ENCODE results near the gene ATP12A.

ATP12A gene

GRCh38 chr13:24680258-24680920 lies at the start of gene ATP12A:
Gene ATP12A (plus strand): TSS chr13:24680408. CDS start chr13:24680744, 336 bp downstream.
- peak within 1 kb of the TSS; percentile 35 for H3K4me3 ChIP-seq (ENCODE audit: low read depth, low read length)
- DNase-seq (ENCODE audit: low read depth): no peak
- TF ChIP-seq, protein P1, sequence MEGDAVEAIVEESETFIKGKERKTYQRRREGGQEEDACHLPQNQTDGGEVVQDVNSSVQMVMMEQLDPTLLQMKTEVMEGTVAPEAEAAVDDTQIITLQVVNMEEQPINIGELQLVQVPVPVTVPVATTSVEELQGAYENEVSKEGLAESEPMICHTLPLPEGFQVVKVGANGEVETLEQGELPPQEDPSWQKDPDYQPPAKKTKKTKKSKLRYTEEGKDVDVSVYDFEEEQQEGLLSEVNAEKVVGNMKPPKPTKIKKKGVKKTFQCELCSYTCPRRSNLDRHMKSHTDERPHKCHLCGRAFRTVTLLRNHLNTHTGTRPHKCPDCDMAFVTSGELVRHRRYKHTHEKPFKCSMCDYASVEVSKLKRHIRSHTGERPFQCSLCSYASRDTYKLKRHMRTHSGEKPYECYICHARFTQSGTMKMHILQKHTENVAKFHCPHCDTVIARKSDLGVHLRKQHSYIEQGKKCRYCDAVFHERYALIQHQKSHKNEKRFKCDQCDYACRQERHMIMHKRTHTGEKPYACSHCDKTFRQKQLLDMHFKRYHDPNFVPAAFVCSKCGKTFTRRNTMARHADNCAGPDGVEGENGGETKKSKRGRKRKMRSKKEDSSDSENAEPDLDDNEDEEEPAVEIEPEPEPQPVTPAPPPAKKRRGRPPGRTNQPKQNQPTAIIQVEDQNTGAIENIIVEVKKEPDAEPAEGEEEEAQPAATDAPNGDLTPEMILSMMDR (IDR thresholded peaks at IDR 0.05; ENCODE audit: low read depth, low read length, missing control alignments): no peak

DNA sequence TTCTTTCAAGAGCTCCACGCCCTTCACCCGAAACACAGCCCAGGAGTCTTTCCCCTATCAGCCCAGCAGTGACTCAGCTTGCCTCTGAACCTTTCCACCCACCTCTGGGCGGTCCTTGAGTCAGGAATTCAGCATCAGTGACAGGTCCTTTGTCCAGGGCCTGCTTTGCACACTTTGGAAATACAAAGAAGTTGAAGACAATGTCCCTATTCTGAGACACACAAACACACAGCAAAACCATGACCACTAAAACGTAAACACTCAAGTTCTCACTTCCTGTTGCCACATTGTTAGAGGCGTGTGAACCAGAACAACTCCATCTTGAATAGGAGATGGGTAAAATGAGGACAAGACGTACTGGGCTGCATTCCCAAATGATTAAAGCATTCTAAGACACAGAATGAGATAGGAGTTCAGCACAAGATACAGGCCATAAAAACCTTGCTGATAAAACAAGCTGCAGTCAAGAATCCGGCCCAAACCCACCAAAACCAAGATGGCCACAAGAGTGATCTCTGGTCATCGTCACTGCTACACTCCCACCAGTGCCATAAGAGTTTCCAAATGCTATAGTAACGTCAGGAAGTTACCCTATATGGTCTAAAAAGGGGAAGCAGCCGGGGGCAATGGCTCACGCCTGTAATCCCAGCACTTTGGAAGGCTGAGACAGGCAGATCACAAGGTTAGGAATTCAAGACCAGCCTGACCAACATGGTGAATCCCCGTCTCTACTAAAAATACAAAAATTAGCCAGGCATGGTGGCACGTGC lies 49.2 kb upstream of the ATP12A start:
- H3K4me3 ChIP-seq (ENCODE audit: low read depth, low read length): no peak overlapping the region
- DNase-seq (ENCODE audit: low read depth): no peak
- TF ChIP-seq, protein P1 (IDR thresholded peaks at IDR 0.05; ENCODE audit: low read depth, low read length, missing control alignments): no peak

DNA sequence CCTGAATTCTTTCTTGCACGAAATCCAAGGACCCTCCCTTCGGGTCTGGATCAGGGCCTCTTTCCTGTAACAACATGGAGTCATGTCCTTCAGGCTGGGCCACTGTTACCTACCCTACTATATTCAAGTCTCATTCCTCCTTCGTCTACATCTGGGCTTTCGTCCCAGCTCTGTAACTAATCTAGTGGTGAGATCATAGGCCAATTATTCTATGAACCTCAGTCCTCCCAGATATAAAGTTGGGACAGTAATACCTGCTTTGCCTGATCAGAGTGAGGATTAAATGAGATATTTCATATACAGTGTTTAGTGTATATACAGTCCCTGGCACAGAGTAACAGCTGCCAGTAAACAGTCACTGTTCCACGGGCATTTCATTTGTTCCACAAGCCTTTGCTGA lies 48.3 kb upstream of the ATP12A start:
- TF ChIP-seq, protein P1 (IDR thresholded peaks at IDR 0.05; ENCODE audit: low read depth, low read length, missing control alignments): no peak
- no peak for DNase-seq (ENCODE audit: low read depth)
- H3K4me3 ChIP-seq (ENCODE audit: low read depth, low read length): no peak overlapping the region

DNA sequence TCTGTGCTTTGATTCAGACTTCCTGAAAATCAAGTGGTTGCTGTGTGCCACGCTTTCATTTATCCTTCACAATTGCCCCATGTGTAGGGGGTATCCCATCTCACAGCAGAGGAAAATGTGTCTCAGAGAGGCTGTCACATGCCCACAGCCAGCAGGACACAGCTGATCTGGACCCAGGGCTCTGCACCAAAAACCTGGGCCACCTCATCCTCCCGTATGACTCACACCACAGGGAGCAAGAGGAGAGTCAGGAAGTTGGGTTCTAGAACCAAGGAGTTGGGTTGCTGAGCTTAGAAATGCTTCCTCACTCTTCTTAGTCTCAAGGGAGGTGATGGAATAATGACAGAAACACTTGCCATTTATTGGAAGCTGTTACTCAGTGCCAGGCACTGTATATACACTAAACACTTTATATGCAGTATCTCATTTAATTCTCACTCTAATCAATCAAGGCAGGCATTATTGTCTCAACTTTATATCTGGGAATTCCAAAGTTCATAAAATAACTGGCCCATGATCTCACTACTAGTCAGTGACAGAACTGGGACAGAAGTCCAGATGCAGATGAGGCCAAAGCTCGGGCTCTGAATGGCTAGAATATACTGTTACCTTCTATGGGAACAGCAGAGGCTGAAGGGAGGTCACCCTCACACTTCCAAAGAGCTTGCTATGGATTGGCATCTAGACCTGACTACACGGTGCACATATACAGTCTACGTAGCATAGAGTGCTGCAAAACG lies 47.7 kb upstream of the ATP12A start:
- TF ChIP-seq, protein P1 (IDR thresholded peaks at IDR 0.05; ENCODE audit: low read depth, low read length, missing control alignments): no peak
- no peak overlapping the region for H3K4me3 ChIP-seq (ENCODE audit: low read depth, low read length)
- DNase-seq (ENCODE audit: low read depth): no peak

- H3K4me3 ChIP-seq (ENCODE audit: low read depth, low read length): no peak overlapping the region
- DNase-seq (ENCODE audit: low read depth): no peak
- TF ChIP-seq, protein P1 (IDR thresholded peaks at IDR 0.05; ENCODE audit: low read depth, low read length, missing control alignments): no peak
Observed at GRCh38 chr13:24636776-24637175, 43.4 kb upstream of the ATP12A start.

- no peak for DNase-seq (ENCODE audit: low read depth)
- no peak overlapping the region for H3K4me3 ChIP-seq (ENCODE audit: low read depth, low read length)
- TF ChIP-seq, protein P1 (IDR thresholded peaks at IDR 0.05; ENCODE audit: low read depth, low read length, missing control alignments): no peak
Observed at GRCh38 chr13:24638096-24638495, 42.1 kb upstream of the ATP12A start.
